Neural crest cell (in vitro differentiated cells): ENCODE data around the gene ARHGAP22. TPM values are rescaled to one million over a fixed set of nuclear protein-coding genes. Genes with fewer than 3 reads are reported as not detected.

ENCODE experiments used
- DNase-seq: peaks from one replicate; pipeline ENCODE4 v3.0.0; 2021; ENCODE audit warnings: low read depth, mixed read lengths, low spot score
- H3K27ac Mint-ChIP-seq: one replicate; pipeline ENCODE4 v1.8.0; 2021; ENCODE audit warnings: mild to moderate bottlenecking, mixed read lengths; ENCODE audit not compliant: unreplicated experiment
- H3K27me3 Mint-ChIP-seq: 2 replicates; pipeline ENCODE4 v1.8.0; 2021; ENCODE audit warnings: low read depth, mild to moderate bottlenecking, mixed read lengths
- H3K36me3 Mint-ChIP-seq: 2 replicates; pipeline ENCODE4 v1.8.0; 2021; ENCODE audit warnings: low read depth, mild to moderate bottlenecking, mixed read lengths
- H3K4me1 Mint-ChIP-seq: 2 replicates; pipeline ENCODE4 v1.8.0; 2021; ENCODE audit warnings: mixed read lengths
- H3K4me3 Mint-ChIP-seq: one replicate; pipeline ENCODE4 v1.8.0; 2021; ENCODE audit warnings: mild to moderate bottlenecking, mixed read lengths
- H3K9me3 Mint-ChIP-seq: 2 replicates; pipeline ENCODE4 v1.8.0; 2021; ENCODE audit warnings: mixed read lengths
- total RNA-seq: library from RNA; stranded (reverse); gene quantifications from 2 replicates; pipeline ENCODE4 v1.2.1, GENCODE V29; 2021
- TF ChIP-seq, protein P1 (sequence below): fragments of 200-600 bp; sonication (generic); conservative IDR thresholded peaks from 2 replicates; pipeline ENCODE4 v1.5.0; 2021; ENCODE audit warnings: antibody characterized with exemption, mild to moderate bottlenecking

Gene ARHGAP22
- total RNA-seq, 1 donor from 2014 or later, result 5.2 TPM

GRCh38 chr10:48531486-48531885 lies 73.4 kb downstream of the ARHGAP22 start:
- no peak overlapping the region for H3K4me3 Mint-ChIP-seq
- no peak overlapping the region for H3K27ac Mint-ChIP-seq
- H3K36me3 Mint-ChIP-seq, result peaks cover 4% of the 10 kb centered on the region
- H3K9me3 Mint-ChIP-seq, result peaks cover 7% of the 10 kb centered on the region
- TF ChIP-seq, protein P1, sequence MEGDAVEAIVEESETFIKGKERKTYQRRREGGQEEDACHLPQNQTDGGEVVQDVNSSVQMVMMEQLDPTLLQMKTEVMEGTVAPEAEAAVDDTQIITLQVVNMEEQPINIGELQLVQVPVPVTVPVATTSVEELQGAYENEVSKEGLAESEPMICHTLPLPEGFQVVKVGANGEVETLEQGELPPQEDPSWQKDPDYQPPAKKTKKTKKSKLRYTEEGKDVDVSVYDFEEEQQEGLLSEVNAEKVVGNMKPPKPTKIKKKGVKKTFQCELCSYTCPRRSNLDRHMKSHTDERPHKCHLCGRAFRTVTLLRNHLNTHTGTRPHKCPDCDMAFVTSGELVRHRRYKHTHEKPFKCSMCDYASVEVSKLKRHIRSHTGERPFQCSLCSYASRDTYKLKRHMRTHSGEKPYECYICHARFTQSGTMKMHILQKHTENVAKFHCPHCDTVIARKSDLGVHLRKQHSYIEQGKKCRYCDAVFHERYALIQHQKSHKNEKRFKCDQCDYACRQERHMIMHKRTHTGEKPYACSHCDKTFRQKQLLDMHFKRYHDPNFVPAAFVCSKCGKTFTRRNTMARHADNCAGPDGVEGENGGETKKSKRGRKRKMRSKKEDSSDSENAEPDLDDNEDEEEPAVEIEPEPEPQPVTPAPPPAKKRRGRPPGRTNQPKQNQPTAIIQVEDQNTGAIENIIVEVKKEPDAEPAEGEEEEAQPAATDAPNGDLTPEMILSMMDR, result no peak
- H3K4me1 Mint-ChIP-seq, result peaks cover 14% of the 10 kb centered on the region
- peaks cover 3% of the 10 kb centered on the region for H3K27me3 Mint-ChIP-seq
- no peak for DNase-seq

- H3K9me3 Mint-ChIP-seq, result peaks cover 7% of the 10 kb centered on the region
- no peak overlapping the region for H3K4me3 Mint-ChIP-seq
- peaks cover 18% of the 10 kb centered on the region for H3K4me1 Mint-ChIP-seq
- no peak for DNase-seq
- H3K27me3 Mint-ChIP-seq, result peaks cover 11% of the 10 kb centered on the region
- TF ChIP-seq, protein P1, result no peak
- H3K27ac Mint-ChIP-seq, result no peak overlapping the region
- H3K36me3 Mint-ChIP-seq, result peaks cover 4% of the 10 kb centered on the region
These were observed 75.5 kb downstream of the ARHGAP22 start for GRCh38 chr10:48529331-48529730.

GRCh38 chr10:48527756-48528155 lies 77.1 kb downstream of the ARHGAP22 start:
- no peak for DNase-seq
- Mint-ChIP-seq H3K27me3 (peaks cover 15% of the 10 kb centered on the region), H3K9me3 (peaks cover 7% of the 10 kb centered on the region), H3K4me3 (no peak overlapping the region), H3K4me1 (peaks cover 19% of the 10 kb centered on the region), H3K36me3 (peaks cover 4% of the 10 kb centered on the region), H3K27ac (no peak overlapping the region)
- TF ChIP-seq, protein P1, result no peak

DNA sequence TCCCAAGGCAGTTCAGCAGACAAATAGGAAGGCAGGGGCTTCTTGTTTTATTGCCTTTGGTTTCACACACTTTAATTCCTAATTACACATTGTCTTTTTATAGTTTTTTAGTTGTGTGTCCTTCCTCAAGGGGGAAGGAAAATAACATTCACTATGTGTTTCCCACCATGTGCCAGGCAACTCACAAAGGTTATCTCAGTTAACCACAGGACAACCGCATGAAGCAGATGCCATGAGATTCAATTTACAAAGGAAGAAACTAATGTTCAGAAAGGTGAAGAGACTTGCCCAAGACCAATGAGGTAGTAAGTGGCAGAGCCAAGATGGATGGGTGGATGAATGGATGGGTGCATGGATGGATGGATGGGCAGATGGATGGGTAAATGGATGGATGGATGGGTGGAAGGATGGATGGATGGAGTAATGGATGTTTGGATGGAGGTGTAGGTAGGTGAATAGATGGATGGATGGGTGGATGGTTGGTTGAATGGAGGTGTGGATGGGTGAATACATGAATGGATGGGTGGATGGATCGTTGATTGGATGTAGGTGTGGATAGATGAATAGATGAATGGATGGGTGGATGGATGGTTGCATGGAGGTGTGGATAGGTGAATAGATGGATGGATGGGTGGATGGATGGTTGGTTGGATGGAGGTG lies 77.9 kb downstream of the ARHGAP22 start:
- peaks cover 7% of the 10 kb centered on the region for H3K9me3 Mint-ChIP-seq
- peak overlapping the region; percentile 55 for H3K4me3 Mint-ChIP-seq
- H3K27ac Mint-ChIP-seq, result no peak overlapping the region
- TF ChIP-seq, protein P1, result no peak
- H3K36me3 Mint-ChIP-seq, result peaks cover 4% of the 10 kb centered on the region
- peaks cover 16% of the 10 kb centered on the region for H3K27me3 Mint-ChIP-seq
- peaks cover 23% of the 10 kb centered on the region for H3K4me1 Mint-ChIP-seq
- no peak for DNase-seq

GRCh38 chr10:48526011-48526821 lies 78.7 kb downstream of the ARHGAP22 start:
- no peak overlapping the region for H3K4me3 Mint-ChIP-seq
- H3K36me3 Mint-ChIP-seq, result peaks cover 4% of the 10 kb centered on the region
- peaks cover 16% of the 10 kb centered on the region for H3K27me3 Mint-ChIP-seq
- peaks cover 23% of the 10 kb centered on the region for H3K4me1 Mint-ChIP-seq
- DNase-seq, result no peak
- TF ChIP-seq, protein P1, result no peak
- no peak overlapping the region for H3K27ac Mint-ChIP-seq
- peaks cover 7% of the 10 kb centered on the region for H3K9me3 Mint-ChIP-seq
